Activated CD8-positive, alpha-beta memory T cell treated with anti-CD3 and anti-CD28 coated beads, Interleukin-2, amount 50 U/mL, for 4 hours (primary cell): ENCODE measurements around the gene CTTNBP2.

Source experiments
- DNase-seq: peaks from one replicate; pipeline ENCODE4 v3.0.0-alpha.2; 2020

The CTTNBP2 gene

GRCh38 chr7:117780832-117781231 lies 92.4 kb downstream of the CTTNBP2 start:
- no peak for DNase-seq

- no peak for DNase-seq
These were observed 95.7 kb downstream of the CTTNBP2 start for GRCh38 chr7:117777335-117778142.

- no peak for DNase-seq
These were observed 97.0 kb downstream of the CTTNBP2 start for GRCh38 chr7:117776224-117776623.

GRCh38 chr7:117775801-117776200 lies 97.4 kb downstream of the CTTNBP2 start:
- DNase-seq: no peak

- DNase-seq: no peak
These were observed 98.3 kb downstream of the CTTNBP2 start for GRCh38 chr7:117774943-117775342.

GRCh38 chr7:117772421-117772820 lies 100.8 kb downstream of the CTTNBP2 start:
- DNase-seq: no peak

GRCh38 chr7:117771756-117772155 lies 101.5 kb downstream of the CTTNBP2 start:
- DNase-seq: no peak

- DNase-seq: no peak
These were observed 104.2 kb downstream of the CTTNBP2 start for GRCh38 chr7:117769085-117769484.

- no peak for DNase-seq
These were observed 105.3 kb downstream of the CTTNBP2 start for GRCh38 chr7:117767951-117768350.

GRCh38 chr7:117766913-117767312 lies 106.3 kb downstream of the CTTNBP2 start:
- DNase-seq: no peak

- no peak for DNase-seq
These were observed 109.2 kb downstream of the CTTNBP2 start for GRCh38 chr7:117764031-117764430.

GRCh38 chr7:117762055-117762454 lies 111.2 kb downstream of the CTTNBP2 start:
- DNase-seq: no peak

GRCh38 chr7:117759950-117760640 lies 113.1 kb downstream of the CTTNBP2 start:
- DNase-seq: no peak

GRCh38 chr7:117757440-117757839 lies 115.8 kb downstream of the CTTNBP2 start:
- DNase-seq: no peak

- no peak for DNase-seq
These were observed 116.6 kb downstream of the CTTNBP2 start for GRCh38 chr7:117756586-117757085.

- no peak for DNase-seq
These were observed 118.1 kb downstream of the CTTNBP2 start for GRCh38 chr7:117755136-117755535.

- no peak for DNase-seq
These were observed 121.5 kb downstream of the CTTNBP2 start for GRCh38 chr7:117751775-117752174.

GRCh38 chr7:117750612-117751563 lies 122.4 kb downstream of the CTTNBP2 start:
- DNase-seq: no peak

GRCh38 chr7:117741962-117742361 lies 131.3 kb downstream of the CTTNBP2 start:
- no peak for DNase-seq

GRCh38 chr7:117739085-117739484 lies 134.2 kb downstream of the CTTNBP2 start:
- no peak for DNase-seq

- no peak for DNase-seq
These were observed 135.3 kb downstream of the CTTNBP2 start for GRCh38 chr7:117737926-117738325.

- no peak for DNase-seq
These were observed 141.8 kb downstream of the CTTNBP2 start for GRCh38 chr7:117731455-117731854.

GRCh38 chr7:117730390-117730789 lies 142.9 kb downstream of the CTTNBP2 start:
- DNase-seq: no peak
